ENCODE data around the gene MYL12A. TPM values are rescaled to one million over a fixed set of nuclear protein-coding genes. Genes with fewer than 3 reads are reported as not detected.

MYL12A gene
- total and polyA plus RNA-seq, 2 of the 13 experiments (the other 11 are each of a cell fraction or from before 2014, with no cell fraction given), result 261 to 277 TPM

GRCh38 chr18:3233433-3234168 lies 14.0 kb upstream of the MYL12A start (continued):
- TF ChIP-seq POGK (CRISPR knock-in tag; conservative IDR thresholded peaks at IDR 0.05) (0 out of 2 replicates have a peak, but pooled peaks have one; percentile 23), MEF2D (CRISPR knock-in tag; IDR thresholded peaks at IDR 0.05) (peak; percentile 98), SNAPC2 (CRISPR knock-in tag; IDR thresholded peaks at IDR 0.05) (peak; percentile 76), HNRNPH1 (optimal IDR thresholded peaks at IDR 0.05; ENCODE audit: low read depth, low read length) (no peak), NFYB (CRISPR knock-in tag; IDR thresholded peaks at IDR 0.05) (no peak), CEBPG (CRISPR knock-in tag; IDR thresholded peaks at IDR 0.05) (peak; percentile 67), TCF7L2 (IDR thresholded peaks at IDR 0.05; ENCODE audit: low read depth, low read length) (peak; percentile 94), HNRNPLL (IDR thresholded peaks at IDR 0.05; ENCODE audit: low read depth, low read length, poor library complexity, severe bottlenecking) (no peak), ONECUT2 (CRISPR knock-in tag; IDR thresholded peaks at IDR 0.05) (peak; percentile 96), TCF7 (IDR thresholded peaks at IDR 0.05; ENCODE audit: low read depth) (peak; percentile 98), FOXP1 (IDR thresholded peaks at IDR 0.05) (peak; percentile 87), FOXP1 (CRISPR knock-in tag; IDR thresholded peaks at IDR 0.05) (peak; percentile 96), ELF3 (CRISPR knock-in tag; IDR thresholded peaks at IDR 0.05) (peak; percentile 98), ZNF124 (CRISPR knock-in tag; IDR thresholded peaks at IDR 0.05) (peak; percentile 61; the same call in 1 of the 2 replicates), ZNF737 (CRISPR knock-in tag; IDR thresholded peaks at IDR 0.05; ENCODE audit: borderline replicate concordance) (no peak), CREB1 (IDR thresholded peaks at IDR 0.05) (peak; percentile 80), CREB1 (CRISPR knock-in tag; IDR thresholded peaks at IDR 0.05) (peak; percentile 82)
- TF ChIP-seq, protein P1, sequence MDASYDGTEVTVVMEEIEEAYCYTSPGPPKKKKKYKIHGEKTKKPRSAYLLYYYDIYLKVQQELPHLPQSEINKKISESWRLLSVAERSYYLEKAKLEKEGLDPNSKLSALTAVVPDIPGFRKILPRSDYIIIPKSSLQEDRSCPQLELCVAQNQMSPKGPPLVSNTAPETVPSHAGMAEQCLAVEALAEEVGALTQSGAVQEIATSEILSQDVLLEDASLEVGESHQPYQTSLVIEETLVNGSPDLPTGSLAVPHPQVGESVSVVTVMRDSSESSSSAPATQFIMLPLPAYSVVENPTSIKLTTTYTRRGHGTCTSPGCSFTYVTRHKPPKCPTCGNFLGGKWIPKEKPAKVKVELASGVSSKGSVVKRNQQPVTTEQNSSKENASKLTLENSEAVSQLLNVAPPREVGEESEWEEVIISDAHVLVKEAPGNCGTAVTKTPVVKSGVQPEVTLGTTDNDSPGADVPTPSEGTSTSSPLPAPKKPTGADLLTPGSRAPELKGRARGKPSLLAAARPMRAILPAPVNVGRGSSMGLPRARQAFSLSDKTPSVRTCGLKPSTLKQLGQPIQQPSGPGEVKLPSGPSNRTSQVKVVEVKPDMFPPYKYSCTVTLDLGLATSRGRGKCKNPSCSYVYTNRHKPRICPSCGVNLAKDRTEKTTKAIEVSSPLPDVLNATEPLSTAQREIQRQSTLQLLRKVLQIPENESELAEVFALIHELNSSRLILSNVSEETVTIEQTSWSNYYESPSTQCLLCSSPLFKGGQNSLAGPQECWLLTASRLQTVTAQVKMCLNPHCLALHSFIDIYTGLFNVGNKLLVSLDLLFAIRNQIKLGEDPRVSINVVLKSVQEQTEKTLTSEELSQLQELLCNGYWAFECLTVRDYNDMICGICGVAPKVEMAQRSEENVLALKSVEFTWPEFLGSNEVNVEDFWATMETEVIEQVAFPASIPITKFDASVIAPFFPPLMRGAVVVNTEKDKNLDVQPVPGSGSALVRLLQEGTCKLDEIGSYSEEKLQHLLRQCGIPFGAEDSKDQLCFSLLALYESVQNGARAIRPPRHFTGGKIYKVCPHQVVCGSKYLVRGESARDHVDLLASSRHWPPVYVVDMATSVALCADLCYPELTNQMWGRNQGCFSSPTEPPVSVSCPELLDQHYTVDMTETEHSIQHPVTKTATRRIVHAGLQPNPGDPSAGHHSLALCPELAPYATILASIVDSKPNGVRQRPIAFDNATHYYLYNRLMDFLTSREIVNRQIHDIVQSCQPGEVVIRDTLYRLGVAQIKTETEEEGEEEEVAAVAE (CRISPR knock-in tag; IDR thresholded peaks at IDR 0.05; ENCODE audit: borderline replicate concordance), result peak; percentile 27; the same call in 1 of the 2 replicates
- TF ChIP-seq, protein P2, sequence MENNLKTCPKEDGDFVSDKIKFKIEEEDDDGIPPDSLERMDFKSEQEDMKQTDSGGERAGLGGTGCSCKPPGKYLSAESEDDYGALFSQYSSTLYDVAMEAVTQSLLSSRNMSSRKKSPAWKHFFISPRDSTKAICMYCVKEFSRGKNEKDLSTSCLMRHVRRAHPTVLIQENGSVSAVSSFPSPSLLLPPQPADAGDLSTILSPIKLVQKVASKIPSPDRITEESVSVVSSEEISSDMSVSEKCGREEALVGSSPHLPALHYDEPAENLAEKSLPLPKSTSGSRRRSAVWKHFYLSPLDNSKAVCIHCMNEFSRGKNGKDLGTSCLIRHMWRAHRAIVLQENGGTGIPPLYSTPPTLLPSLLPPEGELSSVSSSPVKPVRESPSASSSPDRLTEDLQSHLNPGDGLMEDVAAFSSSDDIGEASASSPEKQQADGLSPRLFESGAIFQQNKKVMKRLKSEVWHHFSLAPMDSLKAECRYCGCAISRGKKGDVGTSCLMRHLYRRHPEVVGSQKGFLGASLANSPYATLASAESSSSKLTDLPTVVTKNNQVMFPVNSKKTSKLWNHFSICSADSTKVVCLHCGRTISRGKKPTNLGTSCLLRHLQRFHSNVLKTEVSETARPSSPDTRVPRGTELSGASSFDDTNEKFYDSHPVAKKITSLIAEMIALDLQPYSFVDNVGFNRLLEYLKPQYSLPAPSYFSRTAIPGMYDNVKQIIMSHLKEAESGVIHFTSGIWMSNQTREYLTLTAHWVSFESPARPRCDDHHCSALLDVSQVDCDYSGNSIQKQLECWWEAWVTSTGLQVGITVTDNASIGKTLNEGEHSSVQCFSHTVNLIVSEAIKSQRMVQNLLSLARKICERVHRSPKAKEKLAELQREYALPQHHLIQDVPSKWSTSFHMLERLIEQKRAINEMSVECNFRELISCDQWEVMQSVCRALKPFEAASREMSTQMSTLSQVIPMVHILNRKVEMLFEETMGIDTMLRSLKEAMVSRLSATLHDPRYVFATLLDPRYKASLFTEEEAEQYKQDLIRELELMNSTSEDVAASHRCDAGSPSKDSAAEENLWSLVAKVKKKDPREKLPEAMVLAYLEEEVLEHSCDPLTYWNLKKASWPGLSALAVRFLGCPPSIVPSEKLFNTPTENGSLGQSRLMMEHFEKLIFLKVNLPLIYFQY (CRISPR knock-in tag; IDR thresholded peaks at IDR 0.05; ENCODE audit: borderline replicate concordance), result 0 out of 2 replicates have a peak, but pooled peaks have one; percentile 21
